Stimulated activated CD8-positive, alpha-beta memory T cell treated with anti-CD3 and anti-CD28 coated beads, Interleukin-4, amount 100 ng/mL, for 1 hour (primary cell): ENCODE data around the gene DNAH1.

Experiments
- DNase-seq, 2 donors: peaks; one replicate each; pipeline ENCODE4 v3.0.0-alpha.2; 2020; ENCODE audit warnings: low read depth in 2 of 2, low spot score in 1 of 2

The DNAH1 gene

GRCh38 chr3:52385157-52385556 lies 69.0 kb downstream of the DNAH1 start:
- no peak for DNase-seq

GRCh38 chr3:52387481-52387880 lies 71.4 kb downstream of the DNAH1 start:
- no peak for DNase-seq

- DNase-seq: no peak
Measured at GRCh38 chr3:52388348-52388821, 72.3 kb downstream of the DNAH1 start.

GRCh38 chr3:52388933-52389332 lies 72.8 kb downstream of the DNAH1 start:
- no peak for DNase-seq

- no peak for DNase-seq
Measured at GRCh38 chr3:52391096-52391495, 75.0 kb downstream of the DNAH1 start.

GRCh38 chr3:52392216-52392930 lies 76.3 kb downstream of the DNAH1 start:
- no peak for DNase-seq

GRCh38 chr3:52393131-52393807 lies 77.2 kb downstream of the DNAH1 start:
- DNase-seq: no peak

GRCh38 chr3:52393959-52394670 lies 78.0 kb downstream of the DNAH1 start:
- DNase-seq: no peak

GRCh38 chr3:52394751-52395502 lies 78.8 kb downstream of the DNAH1 start:
- no peak for DNase-seq

GRCh38 chr3:52395503-52395865 lies 79.4 kb downstream of the DNAH1 start:
- no peak for DNase-seq

GRCh38 chr3:52396011-52396906 lies 80.1 kb downstream of the DNAH1 start:
- DNase-seq: no peak

GRCh38 chr3:52396907-52397591 lies 80.9 kb downstream of the DNAH1 start:
- DNase-seq: no peak

- DNase-seq: no peak
Measured at GRCh38 chr3:52397676-52398399, 81.7 kb downstream of the DNAH1 start.

- DNase-seq: no peak
Measured at GRCh38 chr3:52398670-52399081, 82.6 kb downstream of the DNAH1 start.

- no peak for DNase-seq
Measured at GRCh38 chr3:52399131-52399530, 83.0 kb downstream of the DNAH1 start.

GRCh38 chr3:52399593-52399992 lies 83.5 kb downstream of the DNAH1 start:
- DNase-seq: no peak

GRCh38 chr3:52400275-52400793 lies 84.2 kb downstream of the DNAH1 start:
- no peak for DNase-seq

- DNase-seq: no peak
Measured at GRCh38 chr3:52401021-52401420, 84.9 kb downstream of the DNAH1 start.

- no peak for DNase-seq
Measured at GRCh38 chr3:52401551-52401950, 85.4 kb downstream of the DNAH1 start.
